HEK293 (cell line): Measurements from ENCODE around the gene COG1.
A peak's percentile ranks its signal among the peaks of the same experiment; 100 is the strongest.

ENCODE experiments used
- CTCF ChIA-PET: fragments of 350-600 bp; formaldehyde crosslinking; extraction: SDS; loops from one replicate; lab custom pipeline; 2021; ENCODE audit warnings: antibody characterized with exemption; lab: Yijun Ruan, JAX
- POLR2A ChIA-PET: fragments of 300-600 bp; formaldehyde crosslinking; extraction: SDS; loops from one replicate; lab custom pipeline; 2020; ENCODE audit warnings: antibody characterized with exemption, inconsistent platforms; lab: Yijun Ruan, JAX
- H3K27ac ChIP-seq: fragments of 200-500 bp; sonication (Bioruptor generic); 2 replicates; pipeline ENCODE4 v1.5.1; 2014; ENCODE audit warnings: low read depth, low read length, control low read depth, inconsistent platforms; ENCODE audit errors: extremely low read depth
- H3K36me3 ChIP-seq, 2 experiments: fragments of 200-500 bp in 1 of 2; sonication (Bioruptor generic) in 1 of 2; 1 replicate in 1 of 2; 2 replicates in 1 of 2; pipeline ENCODE4 v1.5.1; 2014 to 2017; ENCODE audit warnings: inconsistent platforms in 2 of 2, low read length in 2 of 2; ENCODE audit not compliant: control insufficient read depth in 2 of 2, insufficient read depth in 1 of 2
- H3K4me1 ChIP-seq: fragments of 200-500 bp; sonication (Bioruptor generic); 2 replicates; pipeline ENCODE4 v1.5.1; 2014; ENCODE audit warnings: mild to moderate bottlenecking, low read length, inconsistent platforms; ENCODE audit not compliant: control insufficient read depth, insufficient read depth
- H3K4me3 ChIP-seq: 2 replicates; pipeline ENCODE4 v1.5.1; 2011; ENCODE audit warnings: low read depth, mild to moderate bottlenecking, control low read depth, low read length, moderate library complexity
- H3K9me3 ChIP-seq: fragments of 200-500 bp; sonication (Bioruptor generic); 2 replicates; pipeline ENCODE4 v1.5.1; 2014; ENCODE audit warnings: low read depth, low read length, inconsistent platforms; ENCODE audit not compliant: control insufficient read depth, insufficient read depth
- BCL11B ChIP-seq: fragments of 450-650 bp; formaldehyde crosslinking; IDR thresholded peaks from 2 replicates; pipeline ENCODE4 v1.5.1; 2016; ENCODE audit warnings: low read depth, missing biosample characterization, missing genetic modification characterization
- GLIS1 ChIP-seq: fragments of 450-650 bp; formaldehyde crosslinking; IDR thresholded peaks from 2 replicates; pipeline ENCODE4 v1.5.1; 2016; ENCODE audit warnings: missing biosample characterization, missing genetic modification characterization
- KLF10 ChIP-seq: fragments of 450-650 bp; IDR thresholded peaks from 2 replicates; pipeline ENCODE4 v1.5.1; 2018; ENCODE audit warnings: missing biosample characterization, mild to moderate bottlenecking, missing genetic modification characterization
- PRDM10 ChIP-seq: fragments of 450-650 bp; formaldehyde crosslinking; IDR thresholded peaks from 2 replicates; pipeline ENCODE4 v1.5.1; 2016; ENCODE audit warnings: missing biosample characterization, missing genetic modification characterization
- SP7 ChIP-seq: fragments of 450-650 bp; formaldehyde crosslinking; IDR thresholded peaks from 2 replicates; pipeline ENCODE4 v1.5.1; 2016; ENCODE audit warnings: missing biosample characterization, missing genetic modification characterization
- ZBTB1 ChIP-seq: fragments of 450-650 bp; formaldehyde crosslinking; IDR thresholded peaks from 2 replicates; pipeline ENCODE4 v1.5.1; 2016; ENCODE audit warnings: missing biosample characterization, missing genetic modification characterization
- ZBTB10 ChIP-seq: fragments of 450-650 bp; formaldehyde crosslinking; IDR thresholded peaks from 2 replicates; pipeline ENCODE4 v1.5.1; 2016; ENCODE audit warnings: missing biosample characterization, missing genetic modification characterization
- ZBTB17 ChIP-seq: fragments of 450-650 bp; formaldehyde crosslinking; IDR thresholded peaks from 2 replicates; pipeline ENCODE4 v1.5.1; 2016; ENCODE audit warnings: missing biosample characterization, missing genetic modification characterization
- ZBTB20 ChIP-seq: fragments of 450-650 bp; formaldehyde crosslinking; IDR thresholded peaks from 2 replicates; pipeline ENCODE4 v1.5.1; 2016; ENCODE audit warnings: missing biosample characterization, missing genetic modification characterization
- ZBTB21 ChIP-seq: fragments of 450-650 bp; formaldehyde crosslinking; IDR thresholded peaks from 2 replicates; pipeline ENCODE4 v1.5.1; 2017; ENCODE audit warnings: missing biosample characterization, missing genetic modification characterization
- ZBTB26 ChIP-seq: fragments of 450-650 bp; formaldehyde crosslinking; optimal IDR thresholded peaks from 2 replicates; pipeline ENCODE3; 2016; ENCODE audit warnings: missing biosample characterization, mild to moderate bottlenecking, missing genetic modification characterization
- ZBTB44 ChIP-seq: fragments of 450-650 bp; IDR thresholded peaks from 2 replicates; pipeline ENCODE4 v1.5.1; 2018; ENCODE audit warnings: missing biosample characterization, mild to moderate bottlenecking, missing genetic modification characterization
- ZBTB48 ChIP-seq: fragments of 450-650 bp; formaldehyde crosslinking; IDR thresholded peaks from 2 replicates; pipeline ENCODE4 v1.5.1; 2016; ENCODE audit warnings: missing biosample characterization, missing genetic modification characterization
- ZFHX2 ChIP-seq: fragments of 450-650 bp; formaldehyde crosslinking; conservative IDR thresholded peaks from 2 replicates; pipeline ENCODE4 v1.5.1; 2016; ENCODE audit warnings: missing biosample characterization, missing genetic modification characterization
- ZNF10 ChIP-seq: fragments of 450-650 bp; formaldehyde crosslinking; IDR thresholded peaks from 2 replicates; pipeline ENCODE4 v1.5.1; 2017; ENCODE audit warnings: missing biosample characterization, missing genetic modification characterization
- ZNF169 ChIP-seq: fragments of 450-650 bp; formaldehyde crosslinking; IDR thresholded peaks from 2 replicates; pipeline ENCODE4 v1.5.1; 2016; ENCODE audit warnings: missing biosample characterization, missing genetic modification characterization
- ZNF2 ChIP-seq: fragments of 450-650 bp; formaldehyde crosslinking; IDR thresholded peaks from 2 replicates; pipeline ENCODE4 v1.5.1; 2016; ENCODE audit warnings: missing biosample characterization, missing genetic modification characterization
- ZNF302 ChIP-seq: fragments of 450-650 bp; formaldehyde crosslinking; IDR thresholded peaks from 2 replicates; pipeline ENCODE4 v1.5.1; 2016; ENCODE audit warnings: missing biosample characterization, missing genetic modification characterization, low read depth
- ZNF335 ChIP-seq: fragments of 450-650 bp; formaldehyde crosslinking; conservative IDR thresholded peaks from 2 replicates; pipeline ENCODE4 v1.5.1; 2016; ENCODE audit warnings: missing biosample characterization, missing genetic modification characterization
- ZNF473 ChIP-seq: fragments of 450-650 bp; formaldehyde crosslinking; IDR thresholded peaks from 2 replicates; pipeline ENCODE4 v1.5.1; 2017; ENCODE audit warnings: missing biosample characterization, missing genetic modification characterization
- ZNF529 ChIP-seq: fragments of 450-650 bp; formaldehyde crosslinking; IDR thresholded peaks from 2 replicates; pipeline ENCODE4 v1.5.1; 2017; ENCODE audit warnings: missing genetic modification characterization, missing biosample characterization; ENCODE audit not compliant: insufficient replicate concordance
- ZNF580 ChIP-seq: fragments of 450-650 bp; formaldehyde crosslinking; IDR thresholded peaks from 2 replicates; pipeline ENCODE4 v1.5.1; 2016; ENCODE audit warnings: missing biosample characterization, missing genetic modification characterization
- ZNF624 ChIP-seq: fragments of 450-650 bp; formaldehyde crosslinking; IDR thresholded peaks from 2 replicates; pipeline ENCODE4 v1.5.1; 2017; ENCODE audit warnings: missing biosample characterization, missing genetic modification characterization
- ZNF629 ChIP-seq: fragments of 450-650 bp; formaldehyde crosslinking; IDR thresholded peaks from 2 replicates; pipeline ENCODE4 v1.5.1; 2017; ENCODE audit warnings: missing biosample characterization, missing genetic modification characterization
- ZNF660 ChIP-seq: fragments of 450-650 bp; IDR thresholded peaks from 2 replicates; pipeline ENCODE4 v1.5.1; 2018; ENCODE audit warnings: missing biosample characterization, mild to moderate bottlenecking, missing genetic modification characterization
- ZSCAN18 ChIP-seq: fragments of 450-650 bp; formaldehyde crosslinking; IDR thresholded peaks from 2 replicates; pipeline ENCODE4 v1.5.1; 2016; ENCODE audit warnings: missing biosample characterization, missing genetic modification characterization

COG1 gene

GRCh38 chr17:73231841-73232586 lies 39.2 kb downstream of the COG1 start:
- no peaks in the 10 kb centered on the region for H3K9me3 ChIP-seq
- ChIA-PET POLR2A (interaction anchor here (0.5 to 3.0 kb wide), 26 partner anchors 10 to 1669 kb away, joined by 3 to 23 read pairs (median 3); partner anchors contain the start of genes CDC42EP4 and COG1), CTCF (interaction anchor here (0.5 to 3.8 kb wide), 13 partner anchors 12 to 675 kb away, joined by 3 to 20 read pairs (median 6); no protein-coding TSS in a partner anchor)
- H3K4me1 ChIP-seq: peaks cover 13% of the 10 kb centered on the region
- H3K36me3 ChIP-seq: peaks cover 32% of the 10 kb centered on the region in 2 experiments
- peak overlapping the region; percentile 74 for H3K27ac ChIP-seq
- peak overlapping the region; percentile 93 for H3K4me3 ChIP-seq
- TF ChIP-seq ZNF302 (tag by site-specific recombination) (no peak), ZSCAN18 (tag by site-specific recombination) (no peak), ZNF169 (tag by site-specific recombination) (no peak), ZBTB21 (tag by site-specific recombination) (peak; percentile 15; the same call in 1 of the 2 replicates), ZNF335 (tag by site-specific recombination) (peak; percentile 100), ZNF2 (tag by site-specific recombination) (peak; percentile 79), ZBTB17 (tag by site-specific recombination) (peak; percentile 32), ZNF473 (no peak), ZNF624 (no peak), KLF10 (tag by site-specific recombination) (peak; percentile 63; the same call in 1 of the 2 replicates), ZBTB48 (tag by site-specific recombination) (peak; percentile 46; the same call in 1 of the 2 replicates), ZBTB20 (tag by site-specific recombination) (peak; percentile 64; the same call in 1 of the 2 replicates), ZBTB26 (tag by site-specific recombination) (peak; percentile 84), PRDM10 (peak; percentile 100), ZNF660 (peak; percentile 23; the same call in 1 of the 2 replicates), ZNF629 (tag by site-specific recombination) (peak; percentile 43; the same call in 1 of the 2 replicates), ZNF10 (tag by site-specific recombination) (no peak), ZBTB44 (tag by site-specific recombination) (0 out of 2 replicates have a peak, but pooled peaks have one; percentile 12), GLIS1 (tag by site-specific recombination) (peak; percentile 88), ZNF580 (tag by site-specific recombination) (peak; percentile 91), ZNF529 (tag by site-specific recombination) (no peak), ZFHX2 (tag by site-specific recombination) (peak; percentile 68), ZBTB1 (tag by site-specific recombination) (0 out of 2 replicates have a peak, but pooled peaks have one; percentile 40), ZBTB10 (tag by site-specific recombination) (peak; percentile 97), BCL11B (tag by site-specific recombination) (peak; percentile 50; the same call in 1 of the 2 replicates), SP7 (peak; percentile 65)
